ENCODE results near the gene TBC1D2.

GRCh38 chr9:98220911-98221310 is 34.5 kb downstream of the TBC1D2 start:
- TF ChIP-seq CTCF (IDR thresholded peaks at IDR 0.05; ENCODE audit: insufficient read depth, low read length, poor library complexity, severe bottlenecking) (no peak), EZH2phosphoT487 (conservative IDR thresholded peaks at IDR 0.05; ENCODE audit: low read length) (no peak)

Measured in SU-DHL-6 (cell line).